ENCODE measurements around the gene RPN1. TPM values are rescaled to one million over a fixed set of nuclear protein-coding genes. Genes with fewer than 3 reads are reported as not detected.

RPN1 gene
- total and polyA plus RNA-seq, 2 donors (not counting 1 experiment from before 2014, with no cell fraction given): 40.4 to 80.6 TPM

DNA sequence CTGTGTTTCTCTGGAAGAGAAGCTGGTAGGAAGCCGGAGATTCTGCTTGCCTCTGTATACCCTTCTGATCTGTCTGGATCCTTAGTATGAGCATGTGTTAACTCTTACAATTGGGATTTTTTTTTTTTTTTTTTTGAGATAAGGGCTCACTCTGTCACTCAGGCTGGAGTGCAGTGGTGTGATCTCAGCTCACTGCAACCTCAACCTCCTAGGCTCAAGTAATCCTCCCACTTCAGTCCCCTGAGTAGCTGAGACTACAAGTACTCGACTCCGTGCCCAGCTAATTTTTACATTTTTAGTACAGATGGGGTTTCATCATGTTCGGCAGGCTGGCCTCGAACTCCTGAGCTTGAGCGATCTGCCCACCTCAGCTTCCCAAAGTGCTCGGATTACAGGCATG lies 44.5 kb downstream of the RPN1 start:
- Mint-ChIP-seq H3K27me3 (no peaks in the 10 kb centered on the region), H3K4me3 (no peak overlapping the region), H3K27ac (no peak overlapping the region), H3K9me3 (ENCODE audit: insufficient read depth) (no peaks in the 10 kb centered on the region), H3K4me1 (peaks cover 2% of the 10 kb centered on the region)
- no peak overlapping the region for H2AFZ ChIP-seq (ENCODE audit: insufficient read depth, low read depth, low read length, poor library complexity, severe bottlenecking)
- ATAC-seq (ENCODE audit: low read depth): no peak
- H3K27ac ChIP-seq (ENCODE audit: low read length in 2 of 2): no peak overlapping the region
- H3K27me3 ChIP-seq (replicated peaks in 1 of 4; ENCODE audit: control extremely low read depth in 1 of 4, control insufficient read depth in 3 of 4, insufficient read depth in 4 of 4, low read length in 3 of 4): peaks cover 0 to 11% (median 3%) of the 10 kb centered on the region in 4 experiments
- no peak for DNase-seq
- no peak for TF ChIP-seq EZH2 (IDR thresholded peaks at IDR 0.05; ENCODE audit: borderline replicate concordance, insufficient read depth, low read depth, low read length, poor library complexity, severe bottlenecking)
- TF ChIP-seq CTCF (IDR thresholded peaks at IDR 0.05): no peak
- no peaks in the 10 kb centered on the region for H3K36me3 ChIP-seq (replicated peaks in 1 of 2; ENCODE audit: control extremely low read depth in 1 of 2, control insufficient read depth in 1 of 2, extremely low read depth in 1 of 2, insufficient read depth in 2 of 2, low read length in 1 of 2)
- ChIA-PET CTCF (interaction anchor here (0.7 to 4.9 kb wide), 6 partner anchors 11 to 1015 kb away, joined by 3 to 32 read pairs (median 4); partner anchors contain the start of gene TPRA1), POLR2A (no interaction called here)
- H3K9me3 ChIP-seq (ENCODE audit: control extremely low read depth in 1 of 3, control insufficient read depth in 2 of 3, insufficient read depth in 1 of 3, low read length in 2 of 3): peaks cover 0 to 5% (median 0%) of the 10 kb centered on the region in 3 donors
- 97% methylated on average over 6 of the region's 7 CpGs for WGBS (ENCODE audit: insufficient coverage)
- no peaks in the 10 kb centered on the region for H3K79me2 ChIP-seq (ENCODE audit: control insufficient read depth, insufficient read depth, low read length)
- no peak overlapping the region for H3K4me2 ChIP-seq (replicated peaks; ENCODE audit: low read depth, low read length, poor library complexity, severe bottlenecking)
- intact Hi-C loops (cut with micrococcal nuclease): no loop called here
- no peak overlapping the region for H3K9ac ChIP-seq (ENCODE audit: low read length)
- H4K20me1 ChIP-seq (ENCODE audit: control insufficient read depth, insufficient read depth, low read length, poor library complexity, severe bottlenecking): no peaks in the 10 kb centered on the region
- H3K4me3 ChIP-seq (ENCODE audit: control extremely low read depth in 1 of 5, extremely low read depth in 1 of 5, insufficient read depth in 1 of 5, low read depth in 2 of 5, low read length in 4 of 5): no peak overlapping the region
- H3K4me1 ChIP-seq (ENCODE audit: control insufficient read depth in 2 of 2, insufficient read depth in 2 of 2, low read length in 2 of 2): peaks cover 7 to 9% of the 10 kb centered on the region in 2 donors

- Histone ChIP-seq H3K36me3 (replicated peaks in 1 of 2; ENCODE audit: control extremely low read depth in 1 of 2, control insufficient read depth in 1 of 2, extremely low read depth in 1 of 2, insufficient read depth in 2 of 2, low read length in 1 of 2) (no peaks in the 10 kb centered on the region), H3K27ac (ENCODE audit: low read length in 2 of 2) (no peak overlapping the region), H3K9ac (ENCODE audit: low read length) (no peak overlapping the region), H3K4me3 (ENCODE audit: control extremely low read depth in 1 of 5, extremely low read depth in 1 of 5, insufficient read depth in 1 of 5, low read depth in 2 of 5, low read length in 4 of 5) (no peak overlapping the region), H3K4me1 (ENCODE audit: control insufficient read depth in 2 of 2, insufficient read depth in 2 of 2, low read length in 2 of 2) (peaks cover 7 to 9% of the 10 kb centered on the region in 2 donors), H3K79me2 (ENCODE audit: control insufficient read depth, insufficient read depth, low read length) (no peaks in the 10 kb centered on the region), H3K9me3 (ENCODE audit: control extremely low read depth in 1 of 3, control insufficient read depth in 2 of 3, insufficient read depth in 1 of 3, low read length in 2 of 3) (peaks cover 0 to 5% (median 0%) of the 10 kb centered on the region in 3 donors), H4K20me1 (ENCODE audit: control insufficient read depth, insufficient read depth, low read length, poor library complexity, severe bottlenecking) (no peaks in the 10 kb centered on the region), H3K4me2 (replicated peaks; ENCODE audit: low read depth, low read length, poor library complexity, severe bottlenecking) (no peak overlapping the region), H3K27me3 (replicated peaks in 1 of 4; ENCODE audit: control extremely low read depth in 1 of 4, control insufficient read depth in 3 of 4, insufficient read depth in 4 of 4, low read length in 3 of 4) (peaks cover 0 to 11% (median 3%) of the 10 kb centered on the region in 4 experiments), H2AFZ (ENCODE audit: insufficient read depth, low read depth, low read length, poor library complexity, severe bottlenecking) (no peak overlapping the region)
- no peak overlapping the region for H3K4me3 Mint-ChIP-seq
- ChIA-PET POLR2A (no interaction called here), CTCF (interaction anchor here (0.8 to 4.9 kb wide), 5 partner anchors 12 to 1015 kb away, joined by 3 to 32 read pairs (median 3); partner anchors contain the start of gene TPRA1)
- H3K27ac Mint-ChIP-seq: no peak overlapping the region
- TF ChIP-seq EZH2 (IDR thresholded peaks at IDR 0.05; ENCODE audit: borderline replicate concordance, insufficient read depth, low read depth, low read length, poor library complexity, severe bottlenecking) (no peak), CTCF (IDR thresholded peaks at IDR 0.05) (no peak)
- DNase-seq (no peak), ATAC-seq (ENCODE audit: low read depth) (no peak)
- peaks cover 2% of the 10 kb centered on the region for H3K4me1 Mint-ChIP-seq
- no peaks in the 10 kb centered on the region for H3K9me3 Mint-ChIP-seq (ENCODE audit: insufficient read depth)
- 83% methylated on average over 7 of the region's 11 CpGs for WGBS (ENCODE audit: insufficient coverage)
- no peaks in the 10 kb centered on the region for H3K27me3 Mint-ChIP-seq
- intact Hi-C loops (cut with micrococcal nuclease): no loop called here
Observed at GRCh38 chr3:128605091-128606046, 45.2 kb downstream of the RPN1 start.

All from B cell (primary cell).